ENCODE results near the gene HBG1. TPM values are rescaled to one million over a fixed set of nuclear protein-coding genes. Genes with fewer than 3 reads are reported as not detected.

HBG1 gene
- total and polyA plus RNA-seq, 9 donors: 3.7 TPM; not detected in 8

- Histone ChIP-seq H3K36me3 (no peaks in the 10 kb centered on the region), H3K27me3 (no peaks in the 10 kb centered on the region), H3K9me3 (no peaks in the 10 kb centered on the region), H3K4me3 (no peak overlapping the region), H3K4me1 (ENCODE audit: insufficient read depth) (no peaks in the 10 kb centered on the region), H3K27ac (no peak overlapping the region)
- 37 to 62% (median 37%) methylated on average over 2 of the region's 2 CpGs for WGBS, 3 donors
- intact Hi-C loops (cut with DNase I): no loop called here
- no peak for DNase-seq
- TF ChIP-seq CTCF (IDR thresholded peaks at IDR 0.05) (no peak), POLR2A (IDR thresholded peaks at IDR 0.05) (no peak), EP300 (IDR thresholded peaks at IDR 0.05) (no peak)
Measured at GRCh38 chr11:5238486-5238885, 11.2 kb downstream of the HBG1 start.

- H3K27me3 ChIP-seq: no peaks in the 10 kb centered on the region
- intact Hi-C loops (cut with DNase I): no loop called here
- H3K4me1 ChIP-seq (ENCODE audit: insufficient read depth): no peaks in the 10 kb centered on the region
- no peak for DNase-seq
- H3K27ac ChIP-seq: no peak overlapping the region
- 43 to 91% (median 47%) methylated on average over 2 of the region's 2 CpGs for WGBS, 3 donors
- no peak overlapping the region for H3K4me3 ChIP-seq
- TF ChIP-seq EP300 (IDR thresholded peaks at IDR 0.05) (no peak), POLR2A (IDR thresholded peaks at IDR 0.05) (no peak), CTCF (IDR thresholded peaks at IDR 0.05) (no peak)
- H3K9me3 ChIP-seq: no peaks in the 10 kb centered on the region
- H3K36me3 ChIP-seq: no peaks in the 10 kb centered on the region
Measured at GRCh38 chr11:5237420-5237819, 12.2 kb downstream of the HBG1 start.

- intact Hi-C loops (cut with DNase I): no loop called here
- no peak overlapping the region for H3K27ac ChIP-seq
- TF ChIP-seq POLR2A (IDR thresholded peaks at IDR 0.05) (no peak), CTCF (IDR thresholded peaks at IDR 0.05) (no peak), EP300 (IDR thresholded peaks at IDR 0.05) (no peak)
- WGBS, 3 donors: 90 to 92% (median 91%) methylated on average over 5 of the region's 5 CpGs
- H3K4me1 ChIP-seq (ENCODE audit: insufficient read depth): no peaks in the 10 kb centered on the region
- no peaks in the 10 kb centered on the region for H3K9me3 ChIP-seq
- no peaks in the 10 kb centered on the region for H3K27me3 ChIP-seq
- DNase-seq: no peak
- H3K4me3 ChIP-seq: no peak overlapping the region
- H3K36me3 ChIP-seq: no peaks in the 10 kb centered on the region
Measured at GRCh38 chr11:5235364-5236095, 14.1 kb downstream of the HBG1 start.

GRCh38 chr11:5234381-5234834, 15.2 kb downstream of the HBG1 start, which contains the start of gene HBD:
Gene HBD (minus strand): TSS chr11:5234483. CDS start chr11:5234433, 50 bp downstream.
- 4 to 30% (median 10%) methylated on average over 2 of the region's 2 CpGs for WGBS, 3 donors
- DNase-seq: no peak
- Histone ChIP-seq H3K36me3 (no peaks in the 10 kb centered on the region), H3K4me3 (no peak within 1 kb of the TSS), H3K27me3 (no peaks in the 10 kb centered on the region), H3K9me3 (no peaks in the 10 kb centered on the region), H3K4me1 (ENCODE audit: insufficient read depth) (no peaks in the 10 kb centered on the region), H3K27ac (no peak within 1 kb of the TSS)
- TF ChIP-seq EP300 (IDR thresholded peaks at IDR 0.05) (no peak), POLR2A (IDR thresholded peaks at IDR 0.05) (no peak), CTCF (IDR thresholded peaks at IDR 0.05) (no peak)
- intact Hi-C loops (cut with DNase I): no loop called here
